H1 (cell line): ENCODE measurements around the gene OGDHL. TPM values are rescaled to one million over a fixed set of nuclear protein-coding genes. Genes with fewer than 3 reads are reported as not detected.

ENCODE experiments used
- CTCF ChIA-PET: fragments of 300-600 bp; sonication (Branson Sonifier 250); formaldehyde crosslinking; loops from one replicate; lab custom pipeline; 2021; ENCODE audit not compliant: partially characterized antibody; lab: Charles Lee
- POLR2A ChIA-PET: fragments of 300-600 bp; sonication (Branson Sonifier 250); formaldehyde crosslinking; loops from one replicate; lab custom pipeline; 2021; ENCODE audit warnings: inconsistent platforms; ENCODE audit not compliant: partially characterized antibody; lab: Charles Lee
- DNase-seq, 2 experiments: peaks; one replicate each; pipeline versions ENCODE4 v3.0.0 to v3.0.0-alpha.2; 2010 to 2022; ENCODE audit warnings: low spot score in 2 of 2, low read depth in 1 of 2, mixed read lengths in 1 of 2
- FAIRE-seq: peaks from 2 replicates; lab custom pipeline; 2011; peaks lifted over from hg19 to GRCh38; lab: Jason Lieb, UNC
- H2AFZ ChIP-seq: 2 replicates; pipeline ENCODE4 v1.8.1; 2012; ENCODE audit warnings: low read length, inconsistent platforms
- H2AK5ac ChIP-seq: 2 replicates; pipeline ENCODE4 v1.6.1; 2013; ENCODE audit warnings: low read depth, low read length
- H2BK120ac ChIP-seq: replicated peaks from 2 replicates; pipeline ENCODE3; 2013; ENCODE audit warnings: low read depth, low read length, inconsistent platforms
- H2BK12ac ChIP-seq: 2 replicates; pipeline ENCODE4 v1.6.1; 2013; ENCODE audit warnings: low read depth, low read length
- H2BK15ac ChIP-seq: 2 replicates; pipeline ENCODE4 v1.6.1; 2013; ENCODE audit warnings: low read length
- H2BK20ac ChIP-seq: 2 replicates; pipeline ENCODE4 v1.6.1; 2013; ENCODE audit warnings: low read length
- H2BK5ac ChIP-seq: 2 replicates; pipeline ENCODE4 v1.6.1; 2013; ENCODE audit warnings: low read depth, low read length
- H3K14ac ChIP-seq: 2 replicates; pipeline ENCODE4 v1.6.1; 2013; ENCODE audit warnings: inconsistent platforms; ENCODE audit not compliant: insufficient read length
- H3K18ac ChIP-seq: 2 replicates; pipeline ENCODE4 v1.6.1; 2013; ENCODE audit warnings: low read length; ENCODE audit errors: extremely low read depth
- H3K23ac ChIP-seq: 2 replicates; pipeline ENCODE4 v1.6.1; 2013; ENCODE audit warnings: inconsistent platforms; ENCODE audit not compliant: insufficient read length
- H3K23me2 ChIP-seq: 2 replicates; pipeline ENCODE4 v1.6.1; 2013; ENCODE audit warnings: low read depth, low read length
- H3K27ac ChIP-seq: 2 replicates; pipeline ENCODE4 v1.6.1; 2011; ENCODE audit warnings: low read depth, low read length, inconsistent platforms
- H3K27me3 ChIP-seq, 4 experiments: replicated peaks in 1 of 4; 1 replicate in 1 of 4; 2 replicates in 3 of 4; pipeline versions ENCODE4 v1.6.1 to v1.8.1; 2011 to 2013; ENCODE audit warnings: low read length in 3 of 4, mild to moderate bottlenecking in 3 of 4, inconsistent platforms in 2 of 4, mixed read lengths in 2 of 4, moderate library complexity in 1 of 4; ENCODE audit not compliant: control insufficient read depth in 3 of 4, insufficient read depth in 3 of 4; ENCODE audit errors: extremely low read depth in 1 of 4
- H3K36me3 ChIP-seq, 4 experiments: 2 replicates each; pipeline versions ENCODE4 v1.6.1 to v1.8.1; 2011 to 2013; ENCODE audit warnings: mild to moderate bottlenecking in 4 of 4, low read length in 3 of 4, moderate library complexity in 2 of 4, control low read depth in 1 of 4, inconsistent platforms in 1 of 4; ENCODE audit not compliant: insufficient read depth in 4 of 4, control insufficient read depth in 2 of 4
- H3K4ac ChIP-seq: replicated peaks from 2 replicates; pipeline ENCODE3; 2013; ENCODE audit warnings: low read length, low read depth, mixed read lengths, inconsistent platforms; ENCODE audit not compliant: insufficient read length
- H3K4me1 ChIP-seq, 4 experiments: replicated peaks in 1 of 4; 1 replicate in 1 of 4; 2 replicates in 3 of 4; pipeline versions ENCODE4 v1.6.1 to v1.8.1; 2011 to 2013; ENCODE audit warnings: low read length in 3 of 4, inconsistent platforms in 2 of 4, mixed read lengths in 1 of 4; ENCODE audit not compliant: insufficient read depth in 4 of 4, control insufficient read depth in 3 of 4
- H3K4me2 ChIP-seq, 2 experiments: 2 replicates each; pipeline versions ENCODE4 v1.6.1 to v1.8.1; 2011 to 2013; ENCODE audit warnings: low read depth in 2 of 2, low read length in 2 of 2, control low read depth in 1 of 2, inconsistent platforms in 1 of 2, mild to moderate bottlenecking in 1 of 2; ENCODE audit not compliant: insufficient read depth in 1 of 2
- H3K4me3 ChIP-seq, 4 experiments: fragments of 200-600, 300-600 bp in 1 of 4; sonication (generic), shearing (Covaris generic), sonication (Bioruptor Twin) in 1 of 4; 2 replicates each; pipeline versions ENCODE4 v1.5.1 to v1.8.1; 2011 to 2016; ENCODE audit warnings: low read length in 4 of 4, low read depth in 3 of 4, control low read depth in 2 of 4, inconsistent platforms in 2 of 4, mild to moderate bottlenecking in 2 of 4, mixed read lengths in 1 of 4, moderate library complexity in 1 of 4; ENCODE audit not compliant: insufficient read depth in 2 of 4; ENCODE audit errors: extremely low read depth in 1 of 4
- H3K56ac ChIP-seq: replicated peaks from 2 replicates; pipeline ENCODE3; 2013; ENCODE audit warnings: low read depth, mild to moderate bottlenecking, mixed read lengths, low read length, inconsistent platforms; ENCODE audit not compliant: insufficient read length
- H3K79me1 ChIP-seq: 2 replicates; pipeline ENCODE4 v1.6.1; 2013; ENCODE audit warnings: low read depth, low read length, control low read depth
- H3K79me2 ChIP-seq, 2 experiments: 2 replicates each; pipeline versions ENCODE4 v1.6.1 to v1.8.1; 2012 to 2013; ENCODE audit warnings: low read length in 2 of 2, mild to moderate bottlenecking in 2 of 2, inconsistent platforms in 1 of 2; ENCODE audit not compliant: insufficient read depth in 2 of 2, control insufficient read depth in 1 of 2
- H3K9ac ChIP-seq, 4 experiments: replicated peaks in 1 of 4; 1 replicate in 1 of 4; 2 replicates in 3 of 4; pipeline versions ENCODE4 v1.6.1 to v1.8.1; 2011 to 2013; ENCODE audit warnings: low read depth in 3 of 4, low read length in 3 of 4, control low read depth in 2 of 4, mild to moderate bottlenecking in 2 of 4, moderate library complexity in 2 of 4, inconsistent platforms in 1 of 4; ENCODE audit errors: extremely low read depth in 1 of 4
- H3K9me3 ChIP-seq, 2 experiments: 2 replicates each; pipeline versions ENCODE4 v1.6.1 to v1.8.1; 2012 to 2013; ENCODE audit warnings: mild to moderate bottlenecking in 2 of 2, moderate library complexity in 2 of 2, control low read depth in 1 of 2, inconsistent platforms in 1 of 2, low read depth in 1 of 2, low read length in 1 of 2, mixed read lengths in 1 of 2; ENCODE audit not compliant: insufficient read depth in 2 of 2
- H4K20me1 ChIP-seq, 2 experiments: replicated peaks in 1 of 2; 2 replicates each; pipeline versions ENCODE3 to v1.8.1; 2011 to 2013; ENCODE audit warnings: inconsistent platforms in 2 of 2, low read length in 2 of 2, mild to moderate bottlenecking in 1 of 2; ENCODE audit not compliant: insufficient read depth in 2 of 2, control insufficient read depth in 1 of 2
- H4K5ac ChIP-seq: 2 replicates; pipeline ENCODE4 v1.6.1; 2013; ENCODE audit warnings: low read length, low read depth, mixed read lengths, inconsistent platforms; ENCODE audit not compliant: insufficient read length
- H4K8ac ChIP-seq: 2 replicates; pipeline ENCODE4 v1.8.0; 2013; ENCODE audit warnings: mild to moderate bottlenecking, moderate library complexity, low read length, inconsistent platforms; ENCODE audit not compliant: insufficient read depth; ENCODE audit errors: extremely low read depth
- H4K91ac ChIP-seq: replicated peaks from 2 replicates; pipeline ENCODE3; 2013; ENCODE audit warnings: low read length, mixed read lengths, inconsistent platforms; ENCODE audit not compliant: insufficient read length
- CREB1 ChIP-seq: IDR thresholded peaks from 2 replicates; pipeline ENCODE4 v1.6.1; 2012; ENCODE audit warnings: inconsistent platforms
- EP300 ChIP-seq, 2 experiments: IDR thresholded peaks; 1 replicate in 1 of 2; 2 replicates in 1 of 2; pipeline ENCODE4 v1.6.1; 2011 to 2012; ENCODE audit warnings: low read depth in 2 of 2, low read length in 2 of 2, mild to moderate bottlenecking in 2 of 2, borderline replicate concordance in 1 of 2, inconsistent platforms in 1 of 2, moderate library complexity in 1 of 2
- HDAC6 ChIP-seq: IDR thresholded peaks from one replicate; pipeline ENCODE4 v1.7.1; 2012; ENCODE audit warnings: low read depth, mild to moderate bottlenecking, inconsistent platforms, low read length, moderate library complexity
- NANOG ChIP-seq: IDR thresholded peaks from 2 replicates; pipeline ENCODE4 v1.6.1; 2011; ENCODE audit warnings: low read length, low read depth, mild to moderate bottlenecking, inconsistent platforms; ENCODE audit not compliant: insufficient read depth, poor library complexity, severe bottlenecking
- TAF1 ChIP-seq: IDR thresholded peaks from 2 replicates; pipeline ENCODE4 v1.6.1; 2011; ENCODE audit warnings: mild to moderate bottlenecking, low read depth, low read length
- WGBS, 2 experiments: shearing (Covaris generic) in 1 of 2; methylation state at CpG; one replicate each; pipeline versions ENCODE4 v1.1.6 to v1.1.7; 2013 to 2015; ENCODE audit warnings: low lambda C conversion rate in 2 of 2, mixed read lengths in 2 of 2, inconsistent platforms in 1 of 2, low coverage in 1 of 2, missing lambda C conversion rate in 1 of 2; ENCODE audit not compliant: insufficient replicate concordance in 2 of 2, insufficient coverage in 1 of 2, insufficient read length in 1 of 2; ENCODE audit errors: extremely low coverage in 1 of 2, missing lambda C conversion rate in 1 of 2; 5-methylcytosine and 5-hydroxymethylcytosine counted together
- polyA plus RNA-seq, 7 experiments: library from polyadenylated mRNA; depleted of rRNA in 3 of 7; stranded (reverse) in 5 of 7; unstranded in 2 of 7; fragments of >200 nt in 5 of 7; fragments of 200-250 nt in 2 of 7; gene quantifications; 1 replicate in 5 of 7; 2 replicates in 1 of 7; 4 replicates in 1 of 7; pipeline versions ENCODE4 v1.2.1 to v1.2.3, GENCODE V29; 2011 to 2013; ENCODE audit warnings: missing spikeins in 2 of 7, mixed read lengths in 2 of 7
- total RNA-seq: library from RNA; stranded (reverse); fragmentation: NEBNext Ultra II Directional; extraction: Animal tissue kit (Norgen Biotek cat#: 25700); gene quantifications from 2 replicates; pipeline ENCODE4 v1.2.1, GENCODE V29; 2021
- TF ChIP-seq, protein P1 (sequence below): IDR thresholded peaks from 2 replicates; pipeline ENCODE4 v1.6.1; 2011; ENCODE audit warnings: low read depth, mild to moderate bottlenecking, low read length; ENCODE audit not compliant: insufficient read depth

Gene OGDHL
- total and polyA plus RNA-seq, 2 of the 8 experiments (the other 6 are each of a cell fraction or from before 2014, with no cell fraction given) = 16.1 to 16.6 TPM

DNA sequence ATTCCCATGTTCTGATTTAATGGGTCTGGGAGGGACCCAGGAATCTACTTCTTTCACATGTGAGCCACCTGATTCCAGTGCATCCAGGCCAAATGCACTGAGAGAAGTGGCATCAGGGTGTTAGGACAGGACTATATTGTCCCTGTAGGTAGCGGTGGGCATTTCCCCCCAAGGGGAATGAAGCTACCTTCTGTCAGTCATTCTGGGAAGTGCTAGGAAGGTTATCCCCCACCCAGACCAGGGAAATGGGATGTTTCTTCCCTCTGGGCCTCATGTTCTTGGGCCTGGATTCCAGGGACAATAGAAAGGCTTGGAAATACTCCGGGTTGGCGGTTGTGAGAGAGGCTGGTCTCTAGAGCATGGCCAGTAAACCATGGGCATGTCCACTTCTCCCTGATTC is 61.9 kb downstream of the OGDHL start:
- Histone ChIP-seq H3K14ac (no peak overlapping the region), H2AK5ac (no peak overlapping the region), H3K4me2 (no peak overlapping the region), H3K4me3 (no peak overlapping the region), H3K36me3 (no peaks in the 10 kb centered on the region), H4K5ac (no peak overlapping the region), H3K27ac (no peak overlapping the region), H2BK20ac (no peak overlapping the region), H3K79me2 (no peaks in the 10 kb centered on the region), H4K91ac (no peak overlapping the region), H2BK12ac (no peak overlapping the region), H3K4me1 (peaks cover 0 to 7% (median 1%) of the 10 kb centered on the region in 4 experiments; a peak in 3 of 7 replicates), H3K9ac (no peak overlapping the region), H2BK5ac (no peak overlapping the region), H3K56ac (no peak overlapping the region), H3K18ac (no peak overlapping the region), H4K8ac (no peak overlapping the region), H3K23ac (no peak overlapping the region), H2BK120ac (no peak overlapping the region), H3K23me2 (no peaks in the 10 kb centered on the region), H4K20me1 (no peaks in the 10 kb centered on the region), H3K4ac (no peak overlapping the region), H3K27me3 (peaks cover 0 to 17% (median 11%) of the 10 kb centered on the region in 4 experiments; a peak in 5 of 7 replicates), H3K79me1 (no peaks in the 10 kb centered on the region), H2BK15ac (no peak overlapping the region), H3K9me3 (no peaks in the 10 kb centered on the region), H2AFZ (no peak overlapping the region)
- DNase-seq (no peak), FAIRE-seq (no peak)
- POLR2A ChIA-PET = no interaction called here
- CTCF ChIA-PET = interaction anchor here (0.7 to 2.1 kb wide), 10 partner anchors 9 to 104 kb away, joined by 3 to 13 read pairs (median 3); no protein-coding TSS in a partner anchor
- 97% methylated on average over 3 of the region's 3 CpGs; no CpG with 5 or more reads in 1 of the 2 experiments for WGBS, 2 experiments
- TF ChIP-seq CREB1 (no peak), HDAC6 (no peak), EP300 (IDR thresholded peaks at IDR 0.05; ENCODE audit: borderline replicate concordance in 1 of 2, low read depth in 2 of 2, low read length in 2 of 2) (no peak), NANOG (no peak), TAF1 (no peak)
- TF ChIP-seq, protein P1, sequence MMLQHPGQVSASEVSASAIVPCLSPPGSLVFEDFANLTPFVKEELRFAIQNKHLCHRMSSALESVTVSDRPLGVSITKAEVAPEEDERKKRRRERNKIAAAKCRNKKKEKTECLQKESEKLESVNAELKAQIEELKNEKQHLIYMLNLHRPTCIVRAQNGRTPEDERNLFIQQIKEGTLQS = no peak
